ENCODE results near the gene GPI. TPM values are rescaled to one million over a fixed set of nuclear protein-coding genes. Genes with fewer than 3 reads are reported as not detected.
"Not testable (repeated sequence)": the region's sequence is repeated elsewhere in the genome, so short reads cannot be mapped to it uniquely, and the experiment has no call there.

Gene GPI
- total and polyA plus RNA-seq, 2 experiments from 2014 or later: 196 to 299 TPM

DNA sequence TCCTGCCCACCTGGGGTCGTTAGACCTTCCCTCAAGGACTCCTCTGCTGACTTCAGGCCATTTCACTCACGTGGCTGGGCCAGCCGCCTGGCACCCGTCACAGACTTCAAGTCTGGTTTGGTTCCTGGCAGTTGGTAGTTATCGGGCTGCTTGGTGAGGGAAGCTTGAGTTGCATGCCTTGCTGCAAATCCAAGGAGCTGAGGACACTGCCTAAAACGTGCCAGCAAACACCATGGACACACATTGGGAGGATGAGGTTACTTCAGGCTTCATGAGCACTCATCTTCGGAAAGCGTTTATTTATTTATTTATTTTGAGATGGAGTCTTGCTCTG, 2.6 kb downstream of the GPI start:
- no peak for DNase-seq
- in situ Hi-C loops (cut with MboI): no loop called here

DNA sequence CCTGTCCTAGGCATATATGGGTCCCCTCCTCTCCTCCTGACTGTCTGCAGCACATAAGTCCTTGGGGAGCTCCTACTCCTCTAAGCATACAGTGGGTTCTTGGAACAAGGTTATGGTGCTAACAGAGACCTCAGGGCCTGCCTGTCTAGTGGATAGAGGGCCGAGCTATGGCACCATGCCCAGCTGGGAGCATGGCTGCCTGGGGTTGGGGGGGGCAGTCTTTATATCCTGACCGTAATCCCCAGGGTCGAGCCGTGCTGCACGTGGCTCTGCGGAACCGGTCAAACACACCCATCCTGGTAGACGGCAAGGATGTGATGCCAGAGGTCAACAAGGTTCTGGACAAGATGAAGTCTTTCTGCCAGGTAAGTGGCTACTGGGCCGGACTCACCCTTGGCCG, 3.3 kb downstream of the GPI start:
- Histone ChIP-seq H3K4me1 (ENCODE audit: insufficient read depth) (peaks cover 12% of the 10 kb centered on the region; the same call in 1 of the 2 replicates), H4K20me1 (ENCODE audit: insufficient read depth) (peaks cover 13% of the 10 kb centered on the region; the same call in 1 of the 2 replicates), H3K36me3 (ENCODE audit: low read depth) (peaks cover 38% of the 10 kb centered on the region), H3K79me2 (ENCODE audit: insufficient read depth) (peaks cover 82% of the 10 kb centered on the region), H3K27me3 (replicated peaks; ENCODE audit: insufficient read depth) (no peaks in the 10 kb centered on the region), H2AFZ (no peak overlapping the region), H3K4me2 (ENCODE audit: unreplicated experiment) (no peak overlapping the region), H3K4me3 (no peak overlapping the region), H3K27ac (no peak overlapping the region), H3F3A (ENCODE audit: insufficient read depth) (no peaks in the 10 kb centered on the region), H3K9me3 (ENCODE audit: low read depth) (no peaks in the 10 kb centered on the region), H3K9ac (no peak overlapping the region), H3K9me2 (ENCODE audit: insufficient read depth) (no peaks in the 10 kb centered on the region)
- WGBS, 2 experiments (ENCODE audit: low coverage in 1 of 2, low lambda C conversion rate in 2 of 2, missing lambda C conversion rate in 2 of 2): 91 to 93% methylated on average over 10 of the region's 10 CpGs
- no peak for TF ChIP-seq EZH2phosphoT487 (IDR thresholded peaks at IDR 0.05; ENCODE audit: insufficient read depth, low read depth)
- no peak for TF ChIP-seq EZH2 (IDR thresholded peaks at IDR 0.05; ENCODE audit: insufficient read depth, poor library complexity, severe bottlenecking)
- DNase-seq: no peak
- in situ Hi-C loops (cut with MboI): no loop called here

More for the DNA sequence above, 2.6 kb downstream of the GPI start:
- H3K4me3 ChIP-seq: no peak overlapping the region
- WGBS, 2 experiments (ENCODE audit: low coverage in 1 of 2, low lambda C conversion rate in 2 of 2, missing lambda C conversion rate in 2 of 2): 89 to 93% methylated on average over 8 of the region's 8 CpGs
- H4K20me1 ChIP-seq (ENCODE audit: insufficient read depth): peaks cover 13% of the 10 kb centered on the region; the same call in 1 of the 2 replicates
- no peaks in the 10 kb centered on the region for H3K27me3 ChIP-seq (replicated peaks; ENCODE audit: insufficient read depth)
- no peak overlapping the region for H3K9ac ChIP-seq
- peaks cover 12% of the 10 kb centered on the region; the same call in 1 of the 2 replicates for H3K4me1 ChIP-seq (ENCODE audit: insufficient read depth)
- H3K9me3 ChIP-seq (ENCODE audit: low read depth): no peaks in the 10 kb centered on the region
- H3K36me3 ChIP-seq (ENCODE audit: low read depth): peaks cover 38% of the 10 kb centered on the region
- peaks cover 75% of the 10 kb centered on the region for H3K79me2 ChIP-seq (ENCODE audit: insufficient read depth)
- no peaks in the 10 kb centered on the region for H3K9me2 ChIP-seq (ENCODE audit: insufficient read depth)
- H2AFZ ChIP-seq: no peak overlapping the region
- H3K27ac ChIP-seq: no peak overlapping the region
- no peaks in the 10 kb centered on the region for H3F3A ChIP-seq (ENCODE audit: insufficient read depth)
- no peak overlapping the region for H3K4me2 ChIP-seq (ENCODE audit: unreplicated experiment)
- TF ChIP-seq EZH2 (IDR thresholded peaks at IDR 0.05; ENCODE audit: insufficient read depth, poor library complexity, severe bottlenecking): no peak
- no peak for TF ChIP-seq EZH2phosphoT487 (IDR thresholded peaks at IDR 0.05; ENCODE audit: insufficient read depth, low read depth)

DNA sequence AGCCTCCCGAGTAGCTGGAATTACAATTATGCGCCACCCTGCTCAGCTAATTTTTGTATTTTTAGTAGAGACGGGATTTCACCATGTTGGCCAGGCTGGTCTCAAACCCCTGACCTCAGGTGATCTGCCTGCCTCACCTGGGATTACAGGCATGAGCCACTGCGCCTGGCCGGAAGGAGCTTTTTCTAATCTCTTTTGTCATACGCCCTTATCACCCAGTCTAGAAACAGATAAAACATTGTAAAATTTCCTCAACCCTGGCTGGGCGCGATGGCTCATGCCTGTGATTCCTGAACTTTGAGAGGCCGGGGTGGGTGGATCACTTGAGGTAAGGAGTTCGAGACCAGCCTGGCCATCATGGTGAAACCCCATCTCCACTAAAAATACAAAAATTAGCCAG, 4.2 kb downstream of the GPI start:
- H3F3A ChIP-seq (ENCODE audit: insufficient read depth); H3K9ac ChIP-seq; DNase-seq; H2AFZ ChIP-seq; H3K9me2 ChIP-seq (ENCODE audit: insufficient read depth); H3K4me2 ChIP-seq (ENCODE audit: unreplicated experiment); H3K4me3 ChIP-seq; H3K27ac ChIP-seq; in situ Hi-C loops (cut with MboI); H3K9me3 ChIP-seq (ENCODE audit: low read depth); H3K27me3 ChIP-seq (replicated peaks; ENCODE audit: insufficient read depth): not testable (repeated sequence)
- Histone ChIP-seq H3K4me1 (ENCODE audit: insufficient read depth) (peaks cover 12% of the 10 kb centered on the region; the same call in 1 of the 2 replicates), H4K20me1 (ENCODE audit: insufficient read depth) (peaks cover 13% of the 10 kb centered on the region; the same call in 1 of the 2 replicates), H3K36me3 (ENCODE audit: low read depth) (peaks cover 40% of the 10 kb centered on the region), H3K79me2 (ENCODE audit: insufficient read depth) (peaks cover 89% of the 10 kb centered on the region)
- WGBS, 2 experiments (ENCODE audit: low coverage in 1 of 2, low lambda C conversion rate in 2 of 2, missing lambda C conversion rate in 2 of 2): 98 to 100% methylated on average over 10 of the region's 10 CpGs

DNA sequence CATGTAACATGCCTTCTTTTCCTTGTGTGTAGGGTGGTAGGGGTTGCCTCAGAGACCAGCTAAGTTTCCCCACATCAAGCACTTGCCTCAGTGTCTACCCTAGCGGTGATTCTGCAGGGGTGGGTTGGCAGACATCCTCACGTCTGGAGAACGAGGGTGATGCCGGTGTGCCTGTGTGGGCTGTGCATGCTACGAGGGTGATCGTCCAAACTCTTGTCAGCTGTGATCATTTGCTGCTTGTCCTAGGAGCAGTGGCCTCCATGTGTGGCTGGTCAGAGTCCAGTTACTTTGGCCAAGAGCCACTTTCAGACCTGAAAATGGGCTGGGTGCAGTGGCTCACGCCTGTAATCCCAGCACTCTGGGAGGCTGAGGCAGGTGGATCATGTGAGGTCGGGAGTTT, 5.1 kb downstream of the GPI start:
- H3K36me3 ChIP-seq (ENCODE audit: low read depth): peaks cover 49% of the 10 kb centered on the region
- no peak overlapping the region for H3K27ac ChIP-seq
- peaks cover 98% of the 10 kb centered on the region for H3K79me2 ChIP-seq (ENCODE audit: insufficient read depth)
- no peaks in the 10 kb centered on the region for H3K9me3 ChIP-seq (ENCODE audit: low read depth)
- no peaks in the 10 kb centered on the region for H3K9me2 ChIP-seq (ENCODE audit: insufficient read depth)
- H3K9ac ChIP-seq: no peak overlapping the region
- H4K20me1 ChIP-seq (ENCODE audit: insufficient read depth): peaks cover 13% of the 10 kb centered on the region; the same call in 1 of the 2 replicates
- peaks cover 12% of the 10 kb centered on the region; the same call in 1 of the 2 replicates for H3K4me1 ChIP-seq (ENCODE audit: insufficient read depth)
- TF ChIP-seq EZH2phosphoT487 (IDR thresholded peaks at IDR 0.05; ENCODE audit: insufficient read depth, low read depth): no peak
- TF ChIP-seq EZH2 (IDR thresholded peaks at IDR 0.05; ENCODE audit: insufficient read depth, poor library complexity, severe bottlenecking): no peak
- no peaks in the 10 kb centered on the region for H3K27me3 ChIP-seq (replicated peaks; ENCODE audit: insufficient read depth)
- H2AFZ ChIP-seq: no peak overlapping the region
- 96 to 97% methylated on average over 8 of the region's 8 CpGs for WGBS, 2 experiments (ENCODE audit: low coverage in 1 of 2, low lambda C conversion rate in 2 of 2, missing lambda C conversion rate in 2 of 2)
- no peak overlapping the region for H3K4me2 ChIP-seq (ENCODE audit: unreplicated experiment)
- no peak overlapping the region for H3K4me3 ChIP-seq
- no peaks in the 10 kb centered on the region for H3F3A ChIP-seq (ENCODE audit: insufficient read depth)
- no peak for DNase-seq
- in situ Hi-C loops (cut with MboI): no loop called here

DNA sequence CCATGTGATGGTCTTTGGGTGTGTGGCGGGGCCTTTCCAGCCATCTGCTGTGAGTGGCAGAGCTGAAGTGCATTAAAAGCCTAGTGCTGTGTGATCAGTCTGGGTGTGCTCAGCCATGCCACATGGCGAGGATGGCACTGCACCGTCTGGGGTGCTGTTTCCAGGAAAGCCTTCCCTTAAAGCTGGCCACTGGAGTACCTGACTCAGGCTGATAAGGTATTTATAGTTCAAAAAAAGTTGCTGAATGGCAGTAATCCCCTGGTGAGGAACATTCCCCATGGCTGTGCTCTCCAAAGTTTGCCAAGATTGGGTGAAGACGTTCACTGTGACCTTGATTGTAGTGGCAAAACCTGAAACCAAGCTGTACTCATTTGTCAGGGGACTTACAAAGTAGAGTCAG, 6.0 kb downstream of the GPI start:
- Histone ChIP-seq H3K4me1 (ENCODE audit: insufficient read depth) (peaks cover 12% of the 10 kb centered on the region; the same call in 1 of the 2 replicates), H3K79me2 (ENCODE audit: insufficient read depth) (peaks cover 98% of the 10 kb centered on the region), H3K36me3 (ENCODE audit: low read depth) (peaks cover 58% of the 10 kb centered on the region), H4K20me1 (ENCODE audit: insufficient read depth) (peaks cover 13% of the 10 kb centered on the region; the same call in 1 of the 2 replicates), H3K9ac (no peak overlapping the region), H2AFZ (no peak overlapping the region), H3K4me2 (ENCODE audit: unreplicated experiment) (no peak overlapping the region), H3K9me2 (ENCODE audit: insufficient read depth) (no peaks in the 10 kb centered on the region), H3F3A (ENCODE audit: insufficient read depth) (no peaks in the 10 kb centered on the region), H3K9me3 (ENCODE audit: low read depth) (no peaks in the 10 kb centered on the region), H3K27ac (no peak overlapping the region), H3K27me3 (replicated peaks; ENCODE audit: insufficient read depth) (no peaks in the 10 kb centered on the region), H3K4me3 (no peak overlapping the region)
- 88 to 90% methylated on average over 4 of the region's 4 CpGs for WGBS, 2 experiments (ENCODE audit: low coverage in 1 of 2, low lambda C conversion rate in 2 of 2, missing lambda C conversion rate in 2 of 2)
- no peak for TF ChIP-seq EZH2 (IDR thresholded peaks at IDR 0.05; ENCODE audit: insufficient read depth, poor library complexity, severe bottlenecking)
- no peak for TF ChIP-seq EZH2phosphoT487 (IDR thresholded peaks at IDR 0.05; ENCODE audit: insufficient read depth, low read depth)
- in situ Hi-C loops (cut with MboI): no loop called here
- no peak for DNase-seq

All from GM23248 (cell line).